CD4-positive, alpha-beta T cell treated with Interferon alpha-2 for 1 hour (primary cell): ENCODE results near the gene DENND5B.

Source experiments
- DNase-seq, 2 donors: peaks; one replicate each; pipeline ENCODE4 v3.0.0-alpha.2; 2020 to 2022

Gene DENND5B

GRCh38 chr12:31369712-31370521 is 221.0 kb downstream of the DENND5B start:
- no peak for DNase-seq

- no peak for DNase-seq
Observed at GRCh38 chr12:31368666-31369361, 222.1 kb downstream of the DENND5B start.

GRCh38 chr12:31366104-31366621 is 224.8 kb downstream of the DENND5B start:
- no peak for DNase-seq

GRCh38 chr12:31363831-31364230 is 227.1 kb downstream of the DENND5B start:
- no peak for DNase-seq

GRCh38 chr12:31363416-31363809 is 227.5 kb downstream of the DENND5B start:
- no peak for DNase-seq

- DNase-seq = peak; percentile 6 to 11
Observed at GRCh38 chr12:31362759-31363415, 228.0 kb downstream of the DENND5B start.

- DNase-seq = no peak
Observed at GRCh38 chr12:31362115-31362758, 228.7 kb downstream of the DENND5B start.

GRCh38 chr12:31361730-31362114 is 229.2 kb downstream of the DENND5B start:
- DNase-seq = no peak

- no peak for DNase-seq
Observed at GRCh38 chr12:31355747-31356107, 235.2 kb downstream of the DENND5B start.

GRCh38 chr12:31353750-31354708 is 236.9 kb downstream of the DENND5B start:
- DNase-seq = no peak

GRCh38 chr12:31346267-31346666 is 244.7 kb downstream of the DENND5B start:
- DNase-seq = no peak

- no peak for DNase-seq
Observed at GRCh38 chr12:31343139-31343538, 247.8 kb downstream of the DENND5B start.

GRCh38 chr12:31342286-31342685 is 248.7 kb downstream of the DENND5B start:
- no peak for DNase-seq

- no peak for DNase-seq
Observed at GRCh38 chr12:31339831-31340622, 250.9 kb downstream of the DENND5B start.

- DNase-seq = no peak
Observed at GRCh38 chr12:31337952-31338351, 253.0 kb downstream of the DENND5B start.
